ENCODE results near the gene VWF.

The VWF gene

DNA sequence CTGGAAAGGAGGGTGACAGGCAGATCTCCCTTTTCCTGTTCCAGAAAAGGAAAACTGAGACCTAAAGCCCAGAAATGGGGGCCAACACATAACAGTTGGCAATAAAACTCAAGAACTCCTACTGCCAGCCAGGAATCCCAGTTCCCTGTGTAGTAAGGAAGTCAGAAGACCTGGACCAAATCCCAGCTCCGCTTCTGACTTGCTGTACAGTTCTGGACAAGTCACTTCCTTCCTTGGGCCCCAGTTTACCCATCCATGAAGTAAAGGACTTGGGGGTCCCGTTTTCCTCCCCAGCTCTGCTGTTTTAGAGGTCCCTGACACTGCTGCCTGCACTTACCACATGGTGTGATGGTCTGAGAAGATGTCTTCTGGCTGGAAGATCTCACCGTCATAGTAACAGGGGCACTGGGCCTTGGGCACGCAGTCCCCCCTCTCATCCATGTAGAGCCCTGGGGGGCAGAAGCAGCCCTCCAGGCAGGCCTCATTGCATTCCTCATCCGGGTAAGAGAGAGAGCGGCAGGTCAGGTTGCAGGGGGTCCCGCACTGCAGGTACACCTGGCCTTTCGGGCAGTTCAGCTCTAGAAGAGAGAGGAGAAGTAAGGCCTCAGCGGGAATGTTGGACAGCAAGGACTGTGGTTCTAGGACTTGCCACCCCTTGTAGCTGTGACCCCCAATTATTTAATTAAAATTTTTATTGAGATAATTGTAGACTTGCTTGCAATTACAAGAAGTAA is 72.1 kb downstream of the VWF start:
- no peak for DNase-seq (ENCODE audit: extremely low spot score)
- ChIA-PET POLR2A (no interaction called here), CTCF (no interaction called here)
- TF ChIP-seq FOXA1 (IDR thresholded peaks at IDR 0.05) (no peak), FOXK2 (IDR thresholded peaks at IDR 0.05) (no peak), CTBP1 (IDR thresholded peaks at IDR 0.05; ENCODE audit: borderline replicate concordance) (no peak), L3MBTL2 (conservative IDR thresholded peaks at IDR 0.05) (no peak), BHLHE40 (IDR thresholded peaks at IDR 0.05; ENCODE audit: borderline replicate concordance) (no peak), HDGF (IDR thresholded peaks at IDR 0.05; ENCODE audit: borderline replicate concordance) (no peak), ZNF384 (IDR thresholded peaks at IDR 0.05) (no peak), FOXM1 (IDR thresholded peaks at IDR 0.05; ENCODE audit: borderline replicate concordance) (no peak)
- TF ChIP-seq, protein P1, sequence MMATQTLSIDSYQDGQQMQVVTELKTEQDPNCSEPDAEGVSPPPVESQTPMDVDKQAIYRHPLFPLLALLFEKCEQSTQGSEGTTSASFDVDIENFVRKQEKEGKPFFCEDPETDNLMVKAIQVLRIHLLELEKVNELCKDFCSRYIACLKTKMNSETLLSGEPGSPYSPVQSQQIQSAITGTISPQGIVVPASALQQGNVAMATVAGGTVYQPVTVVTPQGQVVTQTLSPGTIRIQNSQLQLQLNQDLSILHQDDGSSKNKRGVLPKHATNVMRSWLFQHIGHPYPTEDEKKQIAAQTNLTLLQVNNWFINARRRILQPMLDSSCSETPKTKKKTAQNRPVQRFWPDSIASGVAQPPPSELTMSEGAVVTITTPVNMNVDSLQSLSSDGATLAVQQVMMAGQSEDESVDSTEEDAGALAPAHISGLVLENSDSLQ (IDR thresholded peaks at IDR 0.05): no peak

DNA sequence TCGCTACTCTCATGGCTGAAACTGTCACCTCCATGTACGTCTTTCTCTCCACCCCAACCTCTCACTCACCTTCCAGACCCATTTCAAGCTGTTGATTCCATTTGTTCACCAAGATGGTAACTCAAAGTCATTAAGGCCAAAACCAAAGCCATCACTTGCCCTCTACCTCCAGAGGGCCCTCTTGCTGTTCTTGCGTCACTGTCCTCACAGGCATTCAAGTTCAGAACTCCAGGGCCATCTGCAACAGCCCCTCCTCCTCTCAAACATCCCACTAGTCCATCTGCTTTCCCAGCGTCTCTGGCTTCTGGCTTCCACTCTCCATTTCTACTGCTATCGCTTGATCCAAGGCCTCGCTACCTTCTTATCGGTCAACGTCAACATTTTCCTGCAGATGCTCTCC is 74.5 kb downstream of the VWF start:
- TF ChIP-seq CTBP1 (IDR thresholded peaks at IDR 0.05; ENCODE audit: borderline replicate concordance) (no peak), ZNF384 (IDR thresholded peaks at IDR 0.05) (no peak), L3MBTL2 (conservative IDR thresholded peaks at IDR 0.05) (no peak), ELF4 (IDR thresholded peaks at IDR 0.05) (no peak), SP1 (IDR thresholded peaks at IDR 0.05) (no peak)
- CTCF ChIA-PET: no interaction called here
- no peak for DNase-seq (ENCODE audit: extremely low spot score)
- POLR2A ChIA-PET: no interaction called here

DNA sequence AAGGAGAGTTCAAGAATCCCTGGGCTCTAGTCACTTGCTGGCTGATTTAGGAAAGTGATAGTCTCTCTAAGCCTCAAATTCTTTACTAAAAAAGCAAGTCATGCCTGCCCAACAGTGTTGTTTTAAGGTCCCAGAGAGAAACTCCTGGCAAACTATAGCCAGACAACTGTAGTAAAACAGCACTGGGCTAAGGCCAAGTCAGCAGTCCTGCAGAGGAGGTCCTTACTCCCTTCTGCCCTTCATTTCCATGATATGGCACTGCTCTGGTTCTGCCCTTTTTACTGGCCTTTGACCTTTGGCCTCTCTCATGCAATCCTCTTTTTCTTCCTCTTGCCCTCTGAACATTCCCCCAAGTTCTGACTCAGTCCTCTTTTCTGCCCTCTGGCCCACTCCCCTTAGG is 74.9 kb downstream of the VWF start:
- CTCF ChIA-PET: interaction anchor here (1.3 kb wide), 1 partner anchor 61 kb away, joined by 3 read pairs; no protein-coding TSS in a partner anchor
- TF ChIP-seq SP1 (IDR thresholded peaks at IDR 0.05) (no peak), CTBP1 (IDR thresholded peaks at IDR 0.05; ENCODE audit: borderline replicate concordance) (no peak), FOXA1 (IDR thresholded peaks at IDR 0.05) (no peak), ELF4 (IDR thresholded peaks at IDR 0.05) (no peak), LEF1 (IDR thresholded peaks at IDR 0.05; ENCODE audit: borderline replicate concordance) (no peak), L3MBTL2 (conservative IDR thresholded peaks at IDR 0.05) (no peak), FOXM1 (IDR thresholded peaks at IDR 0.05; ENCODE audit: borderline replicate concordance) (no peak), NFRKB (IDR thresholded peaks at IDR 0.05) (no peak), ARNT (IDR thresholded peaks at IDR 0.05) (no peak), HDGF (IDR thresholded peaks at IDR 0.05; ENCODE audit: borderline replicate concordance) (no peak), BHLHE40 (IDR thresholded peaks at IDR 0.05; ENCODE audit: borderline replicate concordance) (no peak), SUZ12 (IDR thresholded peaks at IDR 0.05) (no peak), FOXK2 (IDR thresholded peaks at IDR 0.05) (no peak), TARDBP (IDR thresholded peaks at IDR 0.05) (no peak), ZNF384 (IDR thresholded peaks at IDR 0.05) (no peak)
- TF ChIP-seq, protein P1 (IDR thresholded peaks at IDR 0.05): no peak
- POLR2A ChIA-PET: no interaction called here
- no peak for DNase-seq (ENCODE audit: extremely low spot score)

DNA sequence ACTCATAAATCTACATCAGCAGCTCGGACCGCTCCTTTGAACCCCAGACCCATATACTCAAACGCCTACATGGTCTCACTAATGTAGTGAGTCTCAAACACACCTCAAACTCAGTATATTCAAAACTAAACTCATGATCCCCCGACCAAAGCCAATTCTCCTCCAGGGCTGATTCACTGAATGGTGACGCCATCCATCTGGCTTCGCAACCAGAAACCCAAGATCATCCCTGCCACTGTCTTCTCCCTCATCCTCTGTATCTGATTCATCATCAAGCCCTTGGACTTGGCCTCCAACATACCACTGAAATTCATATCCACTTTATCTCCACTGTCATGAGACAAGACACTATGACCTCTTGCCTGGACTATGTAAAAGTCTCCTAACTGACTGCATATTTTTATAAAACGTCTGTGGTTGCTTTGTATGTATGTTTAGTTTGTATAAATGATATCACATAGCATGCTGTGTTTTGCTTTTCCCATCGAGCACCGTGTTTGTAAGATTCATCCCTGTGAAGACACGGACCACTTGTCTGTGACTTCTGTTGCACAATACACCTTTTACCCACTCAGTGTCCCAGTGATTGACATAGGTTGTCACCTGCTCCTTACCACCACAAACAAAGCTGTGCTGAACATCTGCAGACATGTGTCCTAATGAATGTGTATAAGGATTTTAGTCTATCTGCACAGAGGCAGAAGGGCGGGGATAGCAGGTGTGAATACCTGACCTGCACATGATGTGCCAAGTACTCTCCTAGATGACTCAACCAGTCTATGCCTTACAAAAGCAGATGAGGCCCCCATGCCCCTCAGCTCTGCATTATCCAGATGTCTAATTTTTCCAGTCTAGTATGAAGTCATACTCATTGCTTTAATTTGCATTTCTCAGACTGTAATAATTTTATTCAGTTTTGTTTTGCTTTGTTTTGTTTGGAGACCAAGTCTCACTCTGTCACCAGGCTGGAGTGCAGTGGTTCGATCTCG is 76.9 kb downstream of the VWF start:
- TF ChIP-seq HDGF (IDR thresholded peaks at IDR 0.05; ENCODE audit: borderline replicate concordance) (no peak), L3MBTL2 (conservative IDR thresholded peaks at IDR 0.05) (no peak), FOXM1 (IDR thresholded peaks at IDR 0.05; ENCODE audit: borderline replicate concordance) (no peak), CTBP1 (IDR thresholded peaks at IDR 0.05; ENCODE audit: borderline replicate concordance) (no peak), FOXA1 (IDR thresholded peaks at IDR 0.05) (no peak), ZNF384 (IDR thresholded peaks at IDR 0.05) (no peak), SUZ12 (IDR thresholded peaks at IDR 0.05) (no peak), BHLHE40 (IDR thresholded peaks at IDR 0.05; ENCODE audit: borderline replicate concordance) (no peak), ELF4 (IDR thresholded peaks at IDR 0.05) (no peak), NFRKB (IDR thresholded peaks at IDR 0.05) (no peak), TARDBP (IDR thresholded peaks at IDR 0.05) (no peak), SP1 (IDR thresholded peaks at IDR 0.05) (no peak), FOXK2 (IDR thresholded peaks at IDR 0.05) (no peak), ARNT (IDR thresholded peaks at IDR 0.05) (no peak), LEF1 (IDR thresholded peaks at IDR 0.05; ENCODE audit: borderline replicate concordance) (no peak)
- TF ChIP-seq, protein P1 (IDR thresholded peaks at IDR 0.05): no peak
- POLR2A ChIA-PET: no interaction called here
- CTCF ChIA-PET: interaction anchor here (1.2 to 1.6 kb wide), 2 partner anchors 10 to 164 kb away, joined by 3 to 6 read pairs; no protein-coding TSS in a partner anchor
- no peak for DNase-seq (ENCODE audit: extremely low spot score)

DNA sequence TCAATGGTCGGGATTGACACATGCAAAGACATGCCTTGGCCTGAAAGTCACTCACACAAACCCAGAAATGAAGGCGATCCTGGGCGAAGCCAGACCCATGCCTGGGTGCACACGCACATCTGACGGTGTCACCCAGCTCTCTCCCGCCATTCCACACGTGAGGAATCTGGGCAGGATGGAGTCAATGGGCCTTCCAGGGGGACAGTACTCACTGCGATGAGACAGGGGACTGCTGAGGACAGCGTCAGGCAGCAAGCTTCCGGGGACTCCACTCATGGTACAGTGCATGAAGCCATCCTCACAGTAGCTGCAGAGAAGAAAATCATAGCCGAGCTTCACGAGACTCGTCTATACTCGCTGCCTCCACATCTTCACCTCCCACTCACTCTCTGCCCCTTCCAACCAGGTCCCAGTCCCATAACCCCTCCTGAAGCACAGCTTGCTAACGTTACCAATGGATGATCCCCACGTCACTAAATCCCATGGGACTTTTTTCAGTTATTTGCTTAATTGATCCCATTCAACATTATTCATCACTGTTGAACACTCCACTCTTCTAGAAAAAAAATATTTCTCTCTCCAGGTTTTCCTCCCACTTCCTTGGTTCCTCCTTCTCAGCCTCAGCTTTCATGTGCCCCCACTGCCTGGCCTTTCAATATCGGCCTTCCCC is 77.8 kb downstream of the VWF start:
- ChIA-PET CTCF (interaction anchor here (0.8 to 1.6 kb wide), 3 partner anchors 9 to 165 kb away, joined by 3 to 6 read pairs (median 3); no protein-coding TSS in a partner anchor), POLR2A (interaction anchor here (0.6 kb wide), 1 partner anchor 602 kb away, joined by 3 read pairs; no protein-coding TSS in a partner anchor)
- TF ChIP-seq ZNF384 (IDR thresholded peaks at IDR 0.05) (no peak), SUZ12 (IDR thresholded peaks at IDR 0.05) (no peak), SP1 (IDR thresholded peaks at IDR 0.05) (no peak), LEF1 (IDR thresholded peaks at IDR 0.05; ENCODE audit: borderline replicate concordance) (no peak), NFRKB (IDR thresholded peaks at IDR 0.05) (no peak), ELF4 (IDR thresholded peaks at IDR 0.05) (no peak), ARNT (IDR thresholded peaks at IDR 0.05) (no peak), HDGF (IDR thresholded peaks at IDR 0.05; ENCODE audit: borderline replicate concordance) (no peak), FOXK2 (IDR thresholded peaks at IDR 0.05) (no peak), TARDBP (IDR thresholded peaks at IDR 0.05) (no peak), FOXM1 (IDR thresholded peaks at IDR 0.05; ENCODE audit: borderline replicate concordance) (no peak), BHLHE40 (IDR thresholded peaks at IDR 0.05; ENCODE audit: borderline replicate concordance) (no peak), CTBP1 (IDR thresholded peaks at IDR 0.05; ENCODE audit: borderline replicate concordance) (no peak), L3MBTL2 (conservative IDR thresholded peaks at IDR 0.05) (no peak), FOXA1 (IDR thresholded peaks at IDR 0.05) (no peak)
- TF ChIP-seq, protein P1 (IDR thresholded peaks at IDR 0.05): no peak
- no peak for DNase-seq (ENCODE audit: extremely low spot score)

Measured in HEK293T (cell line).